ENCODE measurements around the gene YDJC. TPM values are rescaled to one million over a fixed set of nuclear protein-coding genes. Genes with fewer than 3 reads are reported as not detected.

Gene YDJC
- total and polyA plus RNA-seq, 9 of the 15 experiments (the other 6 are each of a cell fraction or from before 2014, with no cell fraction given): 13.5 to 871 (median 164) TPM

- Histone ChIP-seq H3K9ac (ENCODE audit: insufficient read depth in 1 of 2, low read depth in 2 of 2, low read length in 2 of 2) (peak overlapping the region; percentile 0 to 65; a peak in 2 of 4 replicates), H3K4me3 (no peak overlapping the region), H3K36me3 (ENCODE audit: control insufficient read depth, insufficient read depth, low read length) (peaks cover 93% of the 10 kb centered on the region), H3K4me1 (replicated peaks in 1 of 2; ENCODE audit: control insufficient read depth in 2 of 2, insufficient read depth in 2 of 2, low read length in 2 of 2) (peaks cover 38 to 69% of the 10 kb centered on the region in 2 experiments), H3K79me2 (ENCODE audit: control insufficient read depth, insufficient read depth, low read length) (peaks cover 95% of the 10 kb centered on the region), H3K27me3 (ENCODE audit: control insufficient read depth in 2 of 2, insufficient read depth in 2 of 2, low read length in 2 of 2) (no peaks in the 10 kb centered on the region), H3K9me1 (ENCODE audit: control insufficient read depth, insufficient read depth, low read length) (peaks cover 41% of the 10 kb centered on the region), H3K27ac (ENCODE audit: extremely low read depth, low read depth, low read length) (peak overlapping the region; percentile 4; the same call in 2 of the 3 replicates), H2AFZ (ENCODE audit: low read depth, low read length) (no peak overlapping the region), H3K9me3 (replicated peaks; ENCODE audit: control insufficient read depth, insufficient read depth, low read depth, low read length) (no peaks in the 10 kb centered on the region), H4K20me1 (replicated peaks; ENCODE audit: control insufficient read depth, insufficient read depth, low read length) (peaks cover 73% of the 10 kb centered on the region), H3K4me2 (ENCODE audit: insufficient read depth, low read length) (no peak overlapping the region)
- CTCF ChIA-PET (ENCODE audit: low intra/inter-chr PET ratio): interaction anchor here (0.8 to 2.6 kb wide), 3 partner anchors 18 to 23 kb away, joined by 4 to 40 read pairs (median 5); partner anchors contain the start of gene SDF2L1
- BruUV-seq (replicated peaks): no TSS peak
- intact Hi-C loops (cut with micrococcal nuclease): loop anchor here (1.0 to 2.0 kb wide), 3 partner anchors 19 to 53 kb away; no protein-coding TSS in a partner anchor
- in situ Hi-C loops (cut with MboI): no loop called here
- DNase-seq (ENCODE audit: extremely low read depth in 1 of 4, low spot score in 3 of 4) (peak; percentile 90 to 97 (median 94)), ATAC-seq (peak; percentile 53), FAIRE-seq (peak; percentile 67)
- POLR2A ChIA-PET: interaction anchor here (0.6 to 76.8 kb wide), 5 partner anchors 5 to 343 kb away, joined by 3 to 4622 read pairs (median 6); partner anchors contain the start of genes CCDC116, SDF2L1 and YDJC
- 19% methylated on average over 8 of the region's 8 CpGs for WGBS (ENCODE audit: insufficient coverage, low coverage, missing lambda C conversion rate)
- TF ChIP-seq ZNF511 (CRISPR knock-in tag; IDR thresholded peaks at IDR 0.05): no peak
- TF ChIP-seq POLR2B (IDR thresholded peaks at IDR 0.05; ENCODE audit: low read depth, partially characterized antibody): no peak
- 0 out of 2 replicates have a peak, but pooled peaks have one; percentile 60 for TF ChIP-seq RFX5 (IDR thresholded peaks at IDR 0.05; ENCODE audit: low read depth, low read length)
- 0 out of 2 replicates have a peak, but pooled peaks have one; percentile 2 for TF ChIP-seq E2F1 (CRISPR knock-in tag; IDR thresholded peaks at IDR 0.05)
- peak; percentile 93 for TF ChIP-seq SMC3 (conservative IDR thresholded peaks at IDR 0.05; ENCODE audit: insufficient read depth, low read depth, low read length)
- peak in 1 of 2 experiments; percentile 87; a peak in 3 of 4 replicates for TF ChIP-seq RCOR1 (IDR thresholded peaks at IDR 0.05; ENCODE audit: borderline replicate concordance in 1 of 2, low read depth in 2 of 2, low read length in 2 of 2)
- no peak for TF ChIP-seq JUNB (CRISPR knock-in tag; conservative IDR thresholded peaks at IDR 0.05)
- TF ChIP-seq CTCF (IDR thresholded peaks at IDR 0.05 in 2 of 3, conservative IDR thresholded peaks at IDR 0.05 in 1 of 3; ENCODE audit: insufficient read depth in 2 of 3, low read depth in 1 of 3, low read length in 3 of 3): peak in 1 of 3 experiments; percentile 99; a peak in 2 of 6 replicates
- TF ChIP-seq HMGXB4 (CRISPR knock-in tag; IDR thresholded peaks at IDR 0.05): peak; percentile 53; the same call in 1 of the 2 replicates
- peak; percentile 62 for TF ChIP-seq HCFC1 (IDR thresholded peaks at IDR 0.05; ENCODE audit: low read depth, low read length)
- no peak for TF ChIP-seq TFE3 (CRISPR knock-in tag; IDR thresholded peaks at IDR 0.05)
- peak; percentile 20; the same call in 1 of the 2 replicates for TF ChIP-seq POLR2AphosphoS2 (IDR thresholded peaks at IDR 0.05; ENCODE audit: low read length)
These were observed 5.5 kb downstream of the YDJC start for GRCh38 chr22:21624120-21624879.

All from K562 (cell line).